ENCODE measurements around the gene PNPLA3.

DNA sequence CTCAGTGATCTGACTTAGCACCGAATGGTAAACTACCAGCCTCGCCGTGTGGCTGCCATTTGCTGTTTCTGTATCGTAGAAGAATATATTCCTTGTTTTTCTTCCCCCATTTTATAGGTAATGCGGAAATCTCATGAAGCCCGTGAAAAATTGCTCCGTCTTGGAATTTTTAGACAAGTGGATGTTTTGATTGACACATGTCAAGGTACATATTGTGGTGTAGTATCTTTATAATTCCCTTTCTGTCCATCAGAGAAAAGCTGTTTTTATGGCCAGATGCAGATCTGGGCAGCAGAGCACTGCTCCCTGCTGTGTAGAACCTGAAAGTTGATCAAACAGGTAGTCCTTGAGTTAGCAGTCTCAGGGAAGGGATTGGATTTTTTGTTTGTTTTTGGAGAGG, 45.0 kb downstream of the PNPLA3 start:
- TF ChIP-seq, protein P1, sequence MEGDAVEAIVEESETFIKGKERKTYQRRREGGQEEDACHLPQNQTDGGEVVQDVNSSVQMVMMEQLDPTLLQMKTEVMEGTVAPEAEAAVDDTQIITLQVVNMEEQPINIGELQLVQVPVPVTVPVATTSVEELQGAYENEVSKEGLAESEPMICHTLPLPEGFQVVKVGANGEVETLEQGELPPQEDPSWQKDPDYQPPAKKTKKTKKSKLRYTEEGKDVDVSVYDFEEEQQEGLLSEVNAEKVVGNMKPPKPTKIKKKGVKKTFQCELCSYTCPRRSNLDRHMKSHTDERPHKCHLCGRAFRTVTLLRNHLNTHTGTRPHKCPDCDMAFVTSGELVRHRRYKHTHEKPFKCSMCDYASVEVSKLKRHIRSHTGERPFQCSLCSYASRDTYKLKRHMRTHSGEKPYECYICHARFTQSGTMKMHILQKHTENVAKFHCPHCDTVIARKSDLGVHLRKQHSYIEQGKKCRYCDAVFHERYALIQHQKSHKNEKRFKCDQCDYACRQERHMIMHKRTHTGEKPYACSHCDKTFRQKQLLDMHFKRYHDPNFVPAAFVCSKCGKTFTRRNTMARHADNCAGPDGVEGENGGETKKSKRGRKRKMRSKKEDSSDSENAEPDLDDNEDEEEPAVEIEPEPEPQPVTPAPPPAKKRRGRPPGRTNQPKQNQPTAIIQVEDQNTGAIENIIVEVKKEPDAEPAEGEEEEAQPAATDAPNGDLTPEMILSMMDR (conservative IDR thresholded peaks at IDR 0.05; ENCODE audit: low read length), result no peak
- no peak for TF ChIP-seq EZH2phosphoT487 (IDR thresholded peaks at IDR 0.05; ENCODE audit: borderline replicate concordance)

Measured in Loucy (cell line).